GM20000 (cell line): ENCODE measurements around the gene CPM.

ENCODE experiments used
- DNase-seq: peaks from one replicate; pipeline ENCODE4 v3.0.0; 2012; ENCODE audit warnings: low spot score
- TF ChIP-seq, protein P1 (sequence below): IDR thresholded peaks from 2 replicates; pipeline ENCODE4 v1.5.1; 2012; ENCODE audit warnings: mild to moderate bottlenecking, control low read depth; ENCODE audit errors: extremely low read depth, missing control alignments

Gene CPM

DNA sequence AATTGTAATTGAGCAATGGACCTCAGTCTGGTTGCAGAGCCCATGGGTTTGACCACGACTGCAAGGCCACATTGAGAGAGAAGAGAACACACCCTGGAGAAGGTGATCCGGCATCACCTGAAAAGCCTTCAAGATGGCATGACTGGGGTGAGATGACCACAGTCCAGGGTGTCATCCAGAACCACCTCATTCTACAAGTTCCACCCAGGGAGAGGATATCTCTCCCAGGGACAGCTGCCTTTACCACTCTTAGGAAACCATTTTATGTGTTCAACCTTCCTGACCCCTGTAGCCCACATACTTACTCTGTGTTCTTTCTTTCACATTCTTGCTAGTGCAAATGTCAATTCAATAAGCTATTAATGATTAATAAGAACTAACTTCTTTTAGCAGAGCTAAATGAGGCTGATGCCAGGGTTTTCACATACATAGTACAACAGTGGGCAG lies 43.4 kb upstream of the CPM start:
- no peak for DNase-seq
- TF ChIP-seq, protein P1, sequence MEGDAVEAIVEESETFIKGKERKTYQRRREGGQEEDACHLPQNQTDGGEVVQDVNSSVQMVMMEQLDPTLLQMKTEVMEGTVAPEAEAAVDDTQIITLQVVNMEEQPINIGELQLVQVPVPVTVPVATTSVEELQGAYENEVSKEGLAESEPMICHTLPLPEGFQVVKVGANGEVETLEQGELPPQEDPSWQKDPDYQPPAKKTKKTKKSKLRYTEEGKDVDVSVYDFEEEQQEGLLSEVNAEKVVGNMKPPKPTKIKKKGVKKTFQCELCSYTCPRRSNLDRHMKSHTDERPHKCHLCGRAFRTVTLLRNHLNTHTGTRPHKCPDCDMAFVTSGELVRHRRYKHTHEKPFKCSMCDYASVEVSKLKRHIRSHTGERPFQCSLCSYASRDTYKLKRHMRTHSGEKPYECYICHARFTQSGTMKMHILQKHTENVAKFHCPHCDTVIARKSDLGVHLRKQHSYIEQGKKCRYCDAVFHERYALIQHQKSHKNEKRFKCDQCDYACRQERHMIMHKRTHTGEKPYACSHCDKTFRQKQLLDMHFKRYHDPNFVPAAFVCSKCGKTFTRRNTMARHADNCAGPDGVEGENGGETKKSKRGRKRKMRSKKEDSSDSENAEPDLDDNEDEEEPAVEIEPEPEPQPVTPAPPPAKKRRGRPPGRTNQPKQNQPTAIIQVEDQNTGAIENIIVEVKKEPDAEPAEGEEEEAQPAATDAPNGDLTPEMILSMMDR, result no peak

DNA sequence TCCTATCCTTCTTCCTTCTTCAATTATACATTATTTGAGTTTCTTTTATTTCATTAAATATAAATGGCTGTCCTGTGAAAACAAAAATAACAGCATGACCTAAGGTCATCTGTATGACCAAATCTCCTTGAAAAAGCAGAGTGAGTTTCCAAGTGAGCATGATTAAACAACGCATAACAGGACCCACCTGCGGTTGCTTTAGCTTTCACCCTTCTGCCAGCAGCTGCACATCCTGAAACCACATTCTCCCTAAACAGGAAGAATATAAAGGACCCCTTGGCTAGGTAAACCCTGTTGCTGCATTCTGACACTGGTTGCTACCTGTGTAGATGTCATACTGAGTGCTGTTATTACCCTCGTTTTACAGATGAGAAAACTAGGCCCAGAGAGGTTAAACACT lies 42.8 kb upstream of the CPM start:
- TF ChIP-seq, protein P1, result no peak
- DNase-seq, result no peak

GRCh38 chr12:68972595-68972994 lies 39.6 kb upstream of the CPM start:
- TF ChIP-seq, protein P1, result no peak
- no peak for DNase-seq

DNA sequence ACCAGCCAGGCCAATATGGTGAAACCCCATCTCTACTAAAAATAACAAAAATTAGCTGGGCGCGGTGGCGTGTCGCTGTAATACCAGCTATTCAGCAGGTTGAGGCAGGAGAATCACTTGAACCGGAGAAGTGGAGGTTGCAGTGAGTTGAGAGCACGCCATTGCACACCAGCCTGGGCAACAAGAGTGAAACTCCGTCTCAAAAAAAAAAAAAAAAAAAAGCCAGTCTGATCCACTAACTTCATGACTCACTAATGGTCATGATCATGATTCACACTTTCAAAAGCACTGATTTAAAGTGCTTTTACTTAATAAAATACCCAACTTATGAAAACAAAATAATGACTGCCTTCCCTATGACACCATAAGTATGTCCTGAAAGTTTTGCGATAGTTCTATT lies 38.4 kb upstream of the CPM start:
- DNase-seq, result no peak
- TF ChIP-seq, protein P1, result no peak

- TF ChIP-seq, protein P1, result no peak
- no peak for DNase-seq
These were observed 38.0 kb upstream of the CPM start for GRCh38 chr12:68970951-68971350.

DNA sequence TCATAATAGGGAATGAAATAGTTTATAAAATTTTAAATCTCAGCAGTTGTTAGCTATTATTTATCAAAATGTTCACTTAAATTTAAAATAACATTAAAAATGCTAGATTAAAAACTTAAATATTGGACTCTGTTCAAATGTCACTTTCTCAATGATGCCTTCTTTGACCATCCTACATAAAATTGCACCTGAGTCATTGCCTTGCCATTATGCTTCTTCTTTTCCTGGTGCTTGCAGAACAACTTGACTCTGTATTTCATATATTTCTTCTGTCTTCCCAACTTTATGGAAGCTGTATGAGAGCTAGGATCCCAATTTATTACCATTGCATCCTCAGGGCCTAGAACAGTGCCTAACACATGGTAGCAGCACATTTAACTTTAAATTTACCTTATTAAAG lies 37.3 kb upstream of the CPM start:
- DNase-seq, result no peak
- TF ChIP-seq, protein P1, result no peak

DNA sequence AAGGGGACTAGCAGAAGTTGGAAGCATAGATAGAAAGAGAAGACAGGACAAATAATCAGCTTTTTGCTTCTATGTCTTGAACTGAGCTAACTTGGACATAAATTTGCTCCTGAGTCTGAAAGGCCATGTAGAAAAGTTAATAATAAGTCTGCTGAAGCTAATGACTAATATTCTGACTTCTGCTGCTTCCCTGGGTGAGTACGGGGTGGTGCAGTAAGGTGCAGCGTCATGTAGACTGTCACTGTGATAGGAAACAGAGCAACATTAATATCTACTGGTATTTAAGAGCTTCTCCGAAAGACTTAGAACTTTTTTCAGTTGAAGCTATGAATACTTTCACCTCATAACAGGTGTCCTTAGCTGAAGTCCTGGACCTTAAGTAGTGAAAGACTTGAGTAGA lies 34.1 kb upstream of the CPM start:
- TF ChIP-seq, protein P1, result no peak
- no peak for DNase-seq
